ENCODE data around the gene IL27RA. TPM values are rescaled to one million over a fixed set of nuclear protein-coding genes. Genes with fewer than 3 reads are reported as not detected.

IL27RA gene
- polyA plus RNA-seq, 1 donor from 2014 or later = 58.3 TPM

DNA sequence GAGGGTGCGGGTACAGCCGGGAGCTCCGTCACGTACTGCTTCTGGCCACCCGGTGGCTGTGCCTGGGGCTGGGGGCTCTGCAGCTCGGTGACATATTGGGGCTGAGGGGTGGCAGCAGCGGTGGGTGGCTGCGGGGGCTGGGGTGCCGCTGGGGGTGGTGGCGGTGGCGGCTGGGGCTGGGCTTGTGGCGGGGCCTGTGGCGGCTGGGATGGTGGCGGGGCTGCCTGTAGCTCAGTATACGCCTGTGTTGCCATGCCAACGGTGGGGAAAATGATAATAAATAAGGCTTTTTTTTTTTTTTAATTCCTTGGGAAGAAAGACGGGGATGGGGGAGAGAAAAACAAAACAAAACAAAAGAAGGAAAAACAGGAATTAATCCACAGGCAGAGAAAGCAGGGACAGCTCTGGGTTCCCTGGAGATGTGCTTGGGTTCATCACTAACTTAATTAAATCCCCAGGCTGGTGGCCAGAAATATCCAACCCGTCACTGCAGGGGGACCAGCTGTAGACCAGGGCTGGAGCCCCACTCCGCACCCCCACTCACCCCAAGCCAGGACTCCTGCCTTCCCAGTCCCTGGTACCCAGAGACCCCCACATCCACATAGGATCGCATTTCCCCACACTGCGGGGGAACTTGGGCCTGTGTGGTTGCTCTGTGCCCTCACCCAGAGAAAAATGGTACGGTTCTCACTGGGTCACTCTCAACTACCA lies 37.8 kb upstream of the IL27RA start:
- Mint-ChIP-seq H3K4me1 (peaks cover 1 to 15% (median 5%) of the 10 kb centered on the region in 3 donors), H3K9me3 (no peaks in the 10 kb centered on the region), H3K4me3 (no peak overlapping the region), H3K27ac (peak overlapping the region in 1 of 3 donors; percentile 78), H3K27me3 (no peaks in the 10 kb centered on the region), H3K36me3 (peaks cover 8% of the 10 kb centered on the region)

- peaks cover 7% of the 10 kb centered on the region for H3K36me3 Mint-ChIP-seq
- H3K9me3 Mint-ChIP-seq = no peaks in the 10 kb centered on the region
- H3K27me3 Mint-ChIP-seq = no peaks in the 10 kb centered on the region
- peak overlapping the region in 1 of 4 donors; percentile 54 for H3K4me3 Mint-ChIP-seq
- H3K4me1 Mint-ChIP-seq = peaks cover 4 to 6% (median 6%) of the 10 kb centered on the region in 3 donors
- no peak overlapping the region for H3K27ac Mint-ChIP-seq
These were observed 36.4 kb upstream of the IL27RA start for GRCh38 chr19:13995017-13995728.

- H3K36me3 Mint-ChIP-seq = peaks cover 7% of the 10 kb centered on the region
- no peaks in the 10 kb centered on the region for H3K27me3 Mint-ChIP-seq
- no peak overlapping the region for H3K4me3 Mint-ChIP-seq
- H3K27ac Mint-ChIP-seq = peak overlapping the region in 1 of 3 donors; percentile 32
- H3K9me3 Mint-ChIP-seq = no peaks in the 10 kb centered on the region
- peaks cover 4 to 12% (median 8%) of the 10 kb centered on the region in 3 donors for H3K4me1 Mint-ChIP-seq
These were observed 35.4 kb upstream of the IL27RA start for GRCh38 chr19:13995878-13996765.

DNA sequence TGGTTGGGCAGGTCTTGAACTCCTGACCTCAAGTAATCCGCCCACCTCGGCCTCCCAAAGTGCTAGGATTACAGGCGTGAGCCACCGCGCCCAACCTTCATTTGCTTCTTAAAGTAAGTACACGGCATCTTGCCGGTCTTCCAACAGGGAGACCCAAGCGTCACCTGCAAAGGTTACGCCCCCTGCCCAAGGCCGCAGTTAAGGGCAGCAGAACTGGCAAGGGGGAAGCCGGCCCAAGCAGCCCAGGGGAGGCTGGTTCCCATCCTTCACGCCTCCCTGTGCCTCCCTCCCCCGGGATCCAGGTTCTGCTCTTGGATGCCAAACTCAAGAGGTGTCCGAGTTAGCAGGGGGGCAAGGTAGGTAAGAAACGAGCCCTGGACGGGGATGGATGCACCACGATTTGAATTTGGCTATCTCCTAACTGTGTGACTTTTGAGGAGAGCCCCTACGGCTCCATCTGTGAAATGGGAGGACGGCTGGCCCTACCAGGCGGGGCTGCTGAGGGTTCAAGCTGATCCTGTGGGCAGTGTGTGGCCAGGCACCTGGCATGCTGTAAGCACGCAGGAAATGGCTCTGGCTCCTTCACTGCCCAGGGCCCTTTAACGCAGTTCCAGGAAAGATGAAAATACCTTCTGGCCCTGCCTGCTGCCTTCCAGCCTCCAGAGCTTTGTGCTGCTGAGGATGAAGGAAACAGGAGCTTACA lies 34.5 kb upstream of the IL27RA start:
- H3K36me3 Mint-ChIP-seq = peaks cover 7% of the 10 kb centered on the region
- H3K9me3 Mint-ChIP-seq = no peaks in the 10 kb centered on the region
- no peak overlapping the region for H3K27ac Mint-ChIP-seq
- no peak overlapping the region for H3K4me3 Mint-ChIP-seq
- peaks cover 4 to 14% (median 12%) of the 10 kb centered on the region in 3 donors for H3K4me1 Mint-ChIP-seq
- H3K27me3 Mint-ChIP-seq = no peaks in the 10 kb centered on the region

DNA sequence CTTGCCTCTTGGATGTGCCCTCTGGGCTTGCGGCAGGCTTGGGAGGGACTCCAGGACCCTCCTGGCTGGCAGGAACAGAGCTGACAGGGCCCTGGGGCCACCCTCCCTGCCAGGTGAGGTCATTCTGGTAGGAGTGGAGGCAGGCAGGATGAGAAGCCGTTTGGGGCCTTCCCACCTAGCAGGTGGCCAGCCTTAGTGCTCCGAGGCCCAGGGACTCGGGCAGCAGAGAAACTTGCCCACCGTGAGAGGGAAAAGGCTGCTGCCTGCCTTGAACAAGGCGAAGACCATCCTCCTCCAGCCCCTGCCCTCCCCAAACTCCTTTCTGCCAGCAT lies 34.0 kb upstream of the IL27RA start:
- no peaks in the 10 kb centered on the region for H3K9me3 Mint-ChIP-seq
- H3K4me3 Mint-ChIP-seq = no peak overlapping the region
- H3K27me3 Mint-ChIP-seq = no peaks in the 10 kb centered on the region
- peaks cover 8 to 16% (median 16%) of the 10 kb centered on the region in 3 donors for H3K4me1 Mint-ChIP-seq
- no peak overlapping the region for H3K27ac Mint-ChIP-seq
- peaks cover 7% of the 10 kb centered on the region for H3K36me3 Mint-ChIP-seq

- Mint-ChIP-seq H3K9me3 (no peaks in the 10 kb centered on the region), H3K27ac (peak overlapping the region in 2 of 3 donors; percentile 53 to 65), H3K4me3 (no peak overlapping the region), H3K36me3 (peaks cover 6% of the 10 kb centered on the region), H3K4me1 (peaks cover 17 to 24% (median 23%) of the 10 kb centered on the region in 3 donors), H3K27me3 (no peaks in the 10 kb centered on the region)
These were observed 33.1 kb upstream of the IL27RA start for GRCh38 chr19:13998426-13998825.

DNA sequence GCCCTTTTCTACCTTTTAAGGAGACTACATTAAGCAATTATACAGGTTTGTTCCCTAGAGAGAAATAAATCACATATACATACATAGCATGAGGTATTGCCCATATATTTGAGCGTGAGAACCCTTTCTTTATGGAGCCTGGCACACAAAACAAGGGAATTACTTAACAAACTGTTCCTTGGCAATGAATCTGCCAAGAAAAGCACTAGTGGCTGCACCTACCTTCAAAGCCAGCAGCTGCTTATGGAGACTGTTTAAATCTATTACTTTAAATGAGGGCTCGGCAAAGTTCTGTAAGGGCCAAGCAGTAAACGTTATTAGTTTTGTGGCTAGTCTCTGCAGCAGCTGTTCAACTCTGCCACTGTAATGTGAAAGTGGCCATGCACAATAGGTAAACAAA lies 32.5 kb upstream of the IL27RA start:
- Mint-ChIP-seq H3K27me3 (no peaks in the 10 kb centered on the region), H3K27ac (peak overlapping the region in 1 of 3 donors; percentile 65), H3K4me1 (peaks cover 20 to 27% (median 25%) of the 10 kb centered on the region in 3 donors), H3K9me3 (no peaks in the 10 kb centered on the region), H3K36me3 (peaks cover 6% of the 10 kb centered on the region), H3K4me3 (no peak overlapping the region)

DNA sequence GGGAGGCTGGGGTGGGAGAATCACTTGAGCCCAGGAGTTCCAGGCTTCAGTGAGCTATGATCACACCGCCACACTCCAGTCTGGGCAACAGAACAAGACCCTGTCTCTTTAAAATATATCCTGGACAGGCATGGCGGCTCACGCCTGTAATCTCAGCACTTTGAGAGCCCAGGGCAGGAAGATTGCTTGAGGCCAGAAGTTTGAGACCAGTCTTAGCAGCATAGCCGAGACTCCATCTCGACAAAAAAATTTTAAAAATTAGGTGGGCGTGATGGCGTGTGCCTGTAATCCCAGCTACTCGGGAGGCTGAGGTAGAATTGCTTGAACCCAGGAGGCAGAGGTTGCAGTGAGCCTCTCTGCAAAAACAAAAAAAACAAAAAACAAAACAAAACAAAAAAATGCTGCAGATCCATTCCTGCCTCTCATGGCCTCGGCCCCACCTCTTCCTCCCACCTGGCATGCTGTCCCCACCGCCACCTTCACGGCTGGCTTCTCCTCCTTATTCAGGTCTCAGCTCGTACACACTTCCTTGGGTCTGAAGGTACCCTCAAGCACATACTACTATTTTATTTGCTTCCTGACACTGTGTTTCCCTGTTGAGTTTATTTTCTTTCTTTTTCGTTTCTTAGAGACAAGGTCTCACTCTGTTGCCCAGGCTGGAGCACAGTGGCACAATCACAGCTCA lies 30.7 kb upstream of the IL27RA start:
- H3K4me3 Mint-ChIP-seq = peak overlapping the region; percentile 1 to 84 (median 56)
- H3K27me3 Mint-ChIP-seq = no peaks in the 10 kb centered on the region
- H3K9me3 Mint-ChIP-seq = no peaks in the 10 kb centered on the region
- H3K27ac Mint-ChIP-seq = peak overlapping the region; percentile 23 to 96 (median 95)
- H3K36me3 Mint-ChIP-seq = peaks cover 6% of the 10 kb centered on the region
- H3K4me1 Mint-ChIP-seq = peaks cover 31 to 38% (median 32%) of the 10 kb centered on the region in 3 donors

DNA sequence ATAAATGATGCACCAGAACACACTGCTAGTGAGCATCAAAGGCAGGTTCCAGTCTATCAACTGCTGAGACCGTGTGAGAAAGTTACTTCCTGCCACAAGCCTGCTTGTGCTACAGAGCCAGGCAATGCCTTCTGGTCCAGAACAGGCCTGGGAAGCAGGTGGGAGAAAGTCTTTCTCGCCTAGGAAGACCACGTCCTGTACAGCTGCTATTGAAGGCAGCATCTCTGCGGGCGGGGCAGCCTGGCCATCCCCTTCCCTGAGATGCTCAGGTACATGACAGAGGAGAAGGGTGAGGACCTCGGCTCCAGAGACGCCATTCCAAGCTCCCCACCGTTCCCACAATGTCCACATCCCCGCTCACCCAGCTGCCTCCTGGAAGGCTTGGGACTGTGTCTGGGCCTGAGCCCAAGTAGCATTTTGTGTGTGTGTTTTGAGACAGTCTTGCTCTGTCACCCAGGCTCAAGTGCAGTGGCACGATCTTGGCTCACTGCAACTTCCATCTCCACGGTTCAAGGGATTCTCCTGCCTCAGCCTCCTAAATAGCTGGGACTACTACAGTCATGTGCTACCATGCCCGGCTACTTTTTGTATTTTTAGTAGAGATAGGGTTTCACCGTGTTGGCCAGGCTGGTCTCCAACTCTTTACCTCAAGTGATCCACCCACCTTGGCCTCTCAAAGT lies 28.9 kb upstream of the IL27RA start:
- H3K4me3 Mint-ChIP-seq = peak overlapping the region; percentile 66 to 96 (median 85)
- H3K9me3 Mint-ChIP-seq = no peaks in the 10 kb centered on the region
- peaks cover 35 to 40% (median 37%) of the 10 kb centered on the region in 3 donors for H3K4me1 Mint-ChIP-seq
- no peaks in the 10 kb centered on the region for H3K27me3 Mint-ChIP-seq
- H3K36me3 Mint-ChIP-seq = peaks cover 6% of the 10 kb centered on the region
- H3K27ac Mint-ChIP-seq = peak overlapping the region; percentile 94 to 98 (median 97)

DNA sequence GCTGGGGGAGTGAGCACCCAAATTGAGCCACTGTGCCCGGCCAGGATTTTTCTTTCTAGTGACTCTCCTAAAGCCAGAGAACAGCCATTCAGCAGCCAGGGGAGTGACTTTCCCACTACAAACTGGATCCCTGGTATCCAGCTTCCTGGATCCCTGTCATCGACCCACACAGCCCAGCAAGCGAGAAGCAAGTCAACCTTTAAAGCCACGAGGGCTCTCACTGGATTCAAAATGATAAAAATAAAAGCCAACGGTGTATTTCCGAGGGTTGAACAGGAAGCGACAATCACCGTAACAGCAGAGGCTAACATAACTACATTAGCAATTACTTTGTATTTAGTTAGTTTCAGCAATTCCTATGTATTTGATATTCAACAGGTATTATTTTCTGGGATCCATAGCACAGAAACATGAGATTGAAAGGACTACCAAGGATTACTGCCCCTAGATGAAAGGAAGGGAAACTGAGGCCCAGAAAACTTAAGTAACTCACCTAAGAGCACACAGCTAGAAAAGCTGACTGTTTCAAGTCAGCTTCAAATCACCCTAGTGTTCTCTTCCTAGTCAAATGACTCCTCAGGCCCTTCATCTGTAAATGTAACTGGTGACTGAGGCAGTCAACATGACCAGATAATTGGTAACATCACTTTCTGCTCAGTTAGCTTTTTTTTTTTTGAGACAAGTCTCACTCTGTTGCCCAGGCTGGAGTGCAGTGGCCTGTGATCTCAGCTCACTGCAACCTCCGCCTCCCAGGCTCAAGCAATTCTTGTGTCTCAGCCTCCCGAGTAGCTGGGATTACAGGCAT lies 28.1 kb upstream of the IL27RA start:
- H3K4me3 Mint-ChIP-seq = peak overlapping the region; percentile 66 to 96 (median 85)
- H3K27me3 Mint-ChIP-seq = no peaks in the 10 kb centered on the region
- peaks cover 35 to 42% (median 37%) of the 10 kb centered on the region in 3 donors for H3K4me1 Mint-ChIP-seq

GRCh38 chr19:14004619-14005348 lies 26.8 kb upstream of the IL27RA start:
- Mint-ChIP-seq H3K27ac (peak overlapping the region; percentile 95 to 99 (median 98)), H3K4me1 (peaks cover 30 to 43% (median 33%) of the 10 kb centered on the region in 3 donors), H3K36me3 (peaks cover 1% of the 10 kb centered on the region), H3K9me3 (no peaks in the 10 kb centered on the region), H3K27me3 (no peaks in the 10 kb centered on the region), H3K4me3 (peak overlapping the region; percentile 75 to 96 (median 93))

More for the DNA sequence above, 28.1 kb upstream of the IL27RA start:
- Mint-ChIP-seq H3K9me3 (no peaks in the 10 kb centered on the region), H3K36me3 (peaks cover 3% of the 10 kb centered on the region), H3K27ac (peak overlapping the region; percentile 95 to 98 (median 97))

DNA sequence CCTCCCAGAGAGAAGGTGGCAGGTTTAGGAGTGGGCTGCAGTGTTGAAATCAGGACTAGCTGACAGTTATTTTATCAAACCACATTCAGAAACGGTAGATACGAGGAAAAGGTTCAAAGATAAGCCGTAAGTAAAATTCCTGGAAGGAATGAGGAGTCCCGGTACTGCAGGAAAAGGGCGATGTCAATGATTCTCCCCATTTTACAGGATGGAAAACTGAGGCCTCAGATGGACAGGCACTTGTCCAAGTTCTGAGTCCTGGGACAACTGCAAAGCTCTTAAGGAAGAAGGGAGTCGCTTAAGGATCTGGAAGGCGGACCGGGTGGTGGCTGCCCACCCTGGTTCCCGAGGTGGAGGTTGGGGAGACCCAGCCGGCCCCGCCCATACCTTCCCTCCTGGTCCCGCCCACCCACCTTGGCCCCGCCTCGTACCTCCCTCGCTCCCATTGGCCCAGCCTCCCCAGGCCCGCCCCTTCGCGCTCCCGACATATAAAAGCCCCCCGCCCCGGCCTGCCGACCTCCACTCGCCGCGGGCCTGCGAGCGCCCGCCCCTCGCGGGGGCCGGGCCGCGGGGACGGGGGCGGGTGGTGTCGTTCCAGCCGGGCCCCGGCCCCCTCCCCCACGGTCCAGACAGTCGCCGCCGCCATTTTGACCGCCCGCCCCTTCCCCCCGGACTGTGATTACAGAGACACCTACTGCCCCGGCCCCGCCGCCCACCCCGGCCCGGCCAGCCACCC lies 26.0 kb upstream of the IL27RA start:
- Mint-ChIP-seq H3K4me3 (peak overlapping the region; percentile 75 to 96 (median 95)), H3K36me3 (peaks cover 1% of the 10 kb centered on the region), H3K4me1 (peaks cover 30 to 40% (median 33%) of the 10 kb centered on the region in 3 donors), H3K9me3 (no peaks in the 10 kb centered on the region), H3K27me3 (no peaks in the 10 kb centered on the region), H3K27ac (peak overlapping the region; percentile 98 to 100 (median 99))

All from IgD-negative memory B cell (primary cell).